GM18498 (cell line): ENCODE measurements around the gene ZDHHC7.

Experiments
- ATAC-seq: cut with Tn5 transposase; IDR thresholded peaks from one replicate; pipeline ENCODE4 v1.9.1; 2021; ENCODE audit warnings: mild to moderate bottlenecking, moderate library complexity; ENCODE audit not compliant: unreplicated experiment

Gene ZDHHC7

GRCh38 chr16:84970447-84971127 lies 40.7 kb downstream of the ZDHHC7 start:
- peak; percentile 82 for ATAC-seq

- no peak for ATAC-seq
Observed at GRCh38 chr16:84967828-84968227, 43.5 kb downstream of the ZDHHC7 start.

GRCh38 chr16:84965428-84966415 lies 45.6 kb downstream of the ZDHHC7 start:
- ATAC-seq = no peak

- no peak for ATAC-seq
Observed at GRCh38 chr16:84964386-84965128, 46.8 kb downstream of the ZDHHC7 start.

GRCh38 chr16:84963066-84963465 lies 48.3 kb downstream of the ZDHHC7 start:
- no peak for ATAC-seq

- ATAC-seq = no peak
Observed at GRCh38 chr16:84960942-84961341, 50.4 kb downstream of the ZDHHC7 start.

GRCh38 chr16:84959784-84960417 lies 51.4 kb downstream of the ZDHHC7 start:
- no peak for ATAC-seq

- ATAC-seq = no peak
Observed at GRCh38 chr16:84959045-84959576, 52.2 kb downstream of the ZDHHC7 start.

- no peak for ATAC-seq
Observed at GRCh38 chr16:84957792-84958191, 53.5 kb downstream of the ZDHHC7 start.

- no peak for ATAC-seq
Observed at GRCh38 chr16:84957192-84957591, 54.1 kb downstream of the ZDHHC7 start.

- no peak for ATAC-seq
Observed at GRCh38 chr16:84955427-84955826, 55.9 kb downstream of the ZDHHC7 start.

GRCh38 chr16:84953190-84953746 lies 58.1 kb downstream of the ZDHHC7 start:
- ATAC-seq = no peak

- ATAC-seq = peak; percentile 62
Observed at GRCh38 chr16:84952335-84953189, 58.8 kb downstream of the ZDHHC7 start.

- no peak for ATAC-seq
Observed at GRCh38 chr16:84950906-84951305, 60.4 kb downstream of the ZDHHC7 start.

GRCh38 chr16:84949772-84950436 lies 61.4 kb downstream of the ZDHHC7 start:
- ATAC-seq = no peak

- ATAC-seq = no peak
Observed at GRCh38 chr16:84948851-84949610, 62.3 kb downstream of the ZDHHC7 start.

GRCh38 chr16:84947996-84948850 lies 63.1 kb downstream of the ZDHHC7 start:
- ATAC-seq = no peak
